NB4 (cell line): Measurements from ENCODE around the gene PPM1L.

Experiments
- CTCF ChIP-seq: IDR thresholded peaks from one replicate; pipeline ENCODE4 v1.5.1; 2012; ENCODE audit warnings: low read depth, low read length
- POLR2A ChIP-seq: IDR thresholded peaks from 2 replicates; pipeline ENCODE4 v1.6.1; 2011; ENCODE audit warnings: mild to moderate bottlenecking; ENCODE audit not compliant: insufficient read length; ENCODE audit errors: extremely low read depth

- TF ChIP-seq CTCF = no peak
- TF ChIP-seq POLR2A = no peak
These were observed at the start of gene PPM1L for GRCh38 chr3:160755776-160756304.
